Thymus (tissue), 11 donors: ENCODE measurements around the gene ADD1. TPM values are rescaled to one million over a fixed set of nuclear protein-coding genes. Genes with fewer than 3 reads are reported as not detected.

Source experiments
- DNase-seq, 9 donors: peaks; one replicate each; pipeline ENCODE4 v3.0.0-alpha.2; 2013; ENCODE audit warnings: low spot score in 9 of 9, low read depth in 6 of 9, missing footprints in 1 of 9
- H3K27ac ChIP-seq, 2 donors: one replicate each; pipeline ENCODE4 v1.5.1; 2013; ENCODE audit warnings: control low read depth in 1 of 2, low read depth in 1 of 2, low read length in 1 of 2, mild to moderate bottlenecking in 1 of 2, moderate library complexity in 1 of 2
- H3K27me3 ChIP-seq, 2 donors: one replicate each; pipeline ENCODE4 v1.5.1; 2013; ENCODE audit warnings: low read length in 1 of 2; ENCODE audit not compliant: control insufficient read depth in 2 of 2, insufficient read depth in 1 of 2
- H3K36me3 ChIP-seq, 2 donors: one replicate each; pipeline ENCODE4 v1.5.1; 2013; ENCODE audit warnings: low read length in 1 of 2, mild to moderate bottlenecking in 1 of 2, moderate library complexity in 1 of 2; ENCODE audit not compliant: control insufficient read depth in 2 of 2, insufficient read depth in 2 of 2
- H3K4me1 ChIP-seq, 2 donors: one replicate each; pipeline ENCODE4 v1.5.1; 2013; ENCODE audit warnings: low read length in 2 of 2; ENCODE audit not compliant: control insufficient read depth in 2 of 2, insufficient read depth in 2 of 2
- H3K4me3 ChIP-seq, 2 donors: one replicate each; pipeline ENCODE4 v1.5.1; 2013; ENCODE audit warnings: low read length in 2 of 2, control low read depth in 1 of 2, mild to moderate bottlenecking in 1 of 2
- H3K9me3 ChIP-seq, 2 donors: one replicate each; pipeline ENCODE4 v1.5.1; 2013; ENCODE audit warnings: low read length in 1 of 2, mild to moderate bottlenecking in 1 of 2; ENCODE audit not compliant: control insufficient read depth in 2 of 2, insufficient read depth in 1 of 2
- WGBS: extraction: QIAGEN DNeasy Blood & Tissue Kit; methylation state at CpG from one replicate; pipeline ENCODE4 v1.1.7; 2013; 5-methylcytosine and 5-hydroxymethylcytosine counted together
- polyA plus RNA-seq: library from polyadenylated mRNA; stranded (reverse); fragments of 200-250 nt; gene quantifications from one replicate; pipeline ENCODE4 v1.2.3, GENCODE V29; 2013
- total RNA-seq: library from RNA; stranded (reverse); fragments of 120-200 nt; gene quantifications from one replicate; pipeline ENCODE4 v1.2.4, GENCODE V29; 2013
- donor health status: healthy.

The ADD1 gene
- total and polyA plus RNA-seq, 2 donors, result 103 to 247 TPM

DNA sequence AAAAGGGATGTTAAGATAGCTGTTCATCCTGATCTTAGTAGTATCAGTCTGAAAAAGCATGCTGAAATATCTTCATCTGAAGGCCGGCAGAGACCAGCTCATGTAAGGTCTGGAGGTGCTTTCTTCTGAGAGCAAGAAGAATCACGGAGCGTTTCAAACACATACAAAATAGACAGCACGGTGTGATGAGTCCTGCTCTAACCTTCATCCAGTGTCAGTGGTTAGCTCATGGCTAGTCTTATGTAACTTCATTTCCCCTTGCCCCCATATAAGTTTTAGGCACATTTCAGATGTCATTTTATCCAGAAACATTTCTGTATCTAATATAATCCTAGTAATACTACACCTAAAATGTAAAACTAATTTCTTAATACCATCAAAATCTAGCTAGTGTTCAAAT is 27.8 kb downstream of the ADD1 start:
- DNase-seq, result no peak
- Histone ChIP-seq H3K9me3 (no peaks in the 10 kb centered on the region), H3K4me1 (peaks cover 2 to 20% of the 10 kb centered on the region in 2 donors), H3K27ac (no peak overlapping the region), H3K27me3 (no peaks in the 10 kb centered on the region), H3K4me3 (no peak overlapping the region), H3K36me3 (peaks cover 15 to 16% of the 10 kb centered on the region in 2 donors)
- 89% methylated on average over 4 of the region's 4 CpGs for WGBS

DNA sequence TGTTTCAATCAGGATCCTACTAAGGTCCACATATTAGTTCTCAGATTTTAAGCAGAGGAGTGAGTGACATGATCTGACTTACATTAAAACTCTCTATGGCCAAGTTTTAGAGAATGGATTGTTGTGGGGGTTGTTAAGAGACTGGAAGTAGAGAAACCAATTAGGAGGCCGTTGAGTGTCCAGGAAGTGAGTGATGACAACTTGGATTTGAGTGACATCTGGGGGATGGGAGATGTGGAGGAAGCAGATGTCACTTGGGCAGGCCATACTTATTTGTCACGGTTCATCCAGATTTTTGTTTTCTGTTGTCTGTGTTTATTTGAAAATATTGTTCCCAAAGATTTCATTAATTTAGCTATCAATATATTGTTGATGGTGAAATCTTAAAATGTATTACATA is 28.3 kb downstream of the ADD1 start:
- Histone ChIP-seq H3K9me3 (no peaks in the 10 kb centered on the region), H3K27me3 (no peaks in the 10 kb centered on the region), H3K4me3 (no peak overlapping the region), H3K4me1 (peaks cover 2 to 19% of the 10 kb centered on the region in 2 donors), H3K36me3 (peaks cover 17% of the 10 kb centered on the region in 2 donors), H3K27ac (no peak overlapping the region)
- DNase-seq, result peak in 1 of 9 donors; percentile 37
- WGBS, result 12% methylated on average over 2 of the region's 2 CpGs

- Histone ChIP-seq H3K36me3 (peaks cover 18 to 22% of the 10 kb centered on the region in 2 donors), H3K9me3 (no peaks in the 10 kb centered on the region), H3K27me3 (no peaks in the 10 kb centered on the region), H3K4me3 (no peak overlapping the region), H3K4me1 (peaks cover 2 to 6% of the 10 kb centered on the region in 2 donors), H3K27ac (no peak overlapping the region)
- WGBS, result 100% methylated on average over 1 of the region's 1 CpG
- DNase-seq, result no peak
These were observed 29.7 kb downstream of the ADD1 start for GRCh38 chr4:2873329-2873728.

DNA sequence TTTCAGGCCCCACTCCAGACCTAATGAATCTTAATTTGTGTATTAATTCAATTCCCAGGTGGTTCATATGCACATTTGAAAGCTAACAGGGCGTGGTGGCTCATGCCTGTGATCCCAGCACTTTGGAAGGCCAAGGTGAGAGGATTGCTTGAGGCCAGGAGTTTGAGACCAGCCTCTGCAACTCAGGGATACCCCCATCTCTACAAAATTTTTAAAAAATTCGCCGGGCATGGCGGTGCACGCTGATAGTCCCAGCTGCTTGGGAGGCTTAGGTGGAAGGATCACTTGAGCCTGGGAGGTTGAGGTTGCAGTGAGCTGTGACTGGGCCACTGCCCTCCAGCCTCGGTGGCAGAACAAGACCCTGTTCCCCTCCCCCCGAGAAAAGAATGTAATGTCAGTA is 31.2 kb downstream of the ADD1 start:
- WGBS, result 97% methylated on average over 7 of the region's 7 CpGs

GRCh38 chr4:2875556-2875955 is 31.9 kb downstream of the ADD1 start:
- WGBS, result 98% methylated on average over 3 of the region's 3 CpGs
- peaks cover 33 to 36% of the 10 kb centered on the region in 2 donors for H3K36me3 ChIP-seq
- peaks cover 2% of the 10 kb centered on the region in 2 donors for H3K4me1 ChIP-seq
- H3K4me3 ChIP-seq, result no peak overlapping the region
- H3K27me3 ChIP-seq, result no peaks in the 10 kb centered on the region
- H3K27ac ChIP-seq, result no peak overlapping the region
- DNase-seq, result no peak
- no peaks in the 10 kb centered on the region for H3K9me3 ChIP-seq

More for the DNA sequence above, 31.2 kb downstream of the ADD1 start:
- no peak for DNase-seq
- Histone ChIP-seq H3K36me3 (peaks cover 31 to 33% of the 10 kb centered on the region in 2 donors), H3K27me3 (no peaks in the 10 kb centered on the region), H3K4me1 (peaks cover 2% of the 10 kb centered on the region in 2 donors), H3K4me3 (no peak overlapping the region), H3K9me3 (no peaks in the 10 kb centered on the region), H3K27ac (no peak overlapping the region)

DNA sequence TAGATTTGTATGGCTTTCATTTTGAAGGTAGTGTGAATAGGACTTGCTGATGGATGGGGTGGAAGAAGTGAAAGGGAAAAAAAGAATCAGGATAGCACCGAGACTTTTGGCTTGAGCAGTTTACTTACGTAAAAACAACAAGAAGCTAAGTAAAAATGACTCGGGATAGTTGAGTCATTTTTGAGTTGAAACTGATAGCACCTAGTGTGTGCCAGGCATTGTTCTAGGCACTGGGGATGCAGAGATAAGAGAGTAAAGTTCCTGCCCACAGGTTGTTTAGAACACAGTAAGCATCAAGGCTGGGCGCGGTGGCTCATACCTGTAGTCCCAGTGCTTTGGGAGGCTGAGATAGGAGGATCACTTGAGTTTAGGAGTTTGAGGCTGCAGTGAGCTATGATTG is 34.7 kb downstream of the ADD1 start:
- Histone ChIP-seq H3K4me1 (no peaks in the 10 kb centered on the region), H3K36me3 (peaks cover 44 to 48% of the 10 kb centered on the region in 2 donors), H3K9me3 (no peaks in the 10 kb centered on the region), H3K27ac (no peak overlapping the region), H3K4me3 (no peak overlapping the region), H3K27me3 (no peaks in the 10 kb centered on the region)
- 98% methylated on average over 5 of the region's 5 CpGs for WGBS
- DNase-seq, result no peak

GRCh38 chr4:2879026-2879425 is 35.4 kb downstream of the ADD1 start:
- Histone ChIP-seq H3K4me3 (no peak overlapping the region), H3K27ac (no peak overlapping the region), H3K4me1 (no peaks in the 10 kb centered on the region), H3K36me3 (peaks cover 49 to 50% of the 10 kb centered on the region in 2 donors), H3K27me3 (no peaks in the 10 kb centered on the region), H3K9me3 (no peaks in the 10 kb centered on the region)
- DNase-seq, result no peak
- WGBS, result 95% methylated on average over 5 of the region's 5 CpGs

GRCh38 chr4:2881431-2881830 is 37.8 kb downstream of the ADD1 start:
- Histone ChIP-seq H3K27ac (no peak overlapping the region), H3K4me3 (no peak overlapping the region), H3K36me3 (peaks cover 56 to 62% of the 10 kb centered on the region in 2 donors), H3K27me3 (no peaks in the 10 kb centered on the region), H3K9me3 (no peaks in the 10 kb centered on the region), H3K4me1 (no peaks in the 10 kb centered on the region)
- no peak for DNase-seq
- 96% methylated on average over 3 of the region's 3 CpGs for WGBS

- WGBS, result 97% methylated on average over 1 of the region's 1 CpG
- no peak for DNase-seq
- Histone ChIP-seq H3K36me3 (peaks cover 58 to 64% of the 10 kb centered on the region in 2 donors), H3K4me3 (no peak overlapping the region), H3K4me1 (no peaks in the 10 kb centered on the region), H3K27ac (no peak overlapping the region), H3K27me3 (no peaks in the 10 kb centered on the region), H3K9me3 (no peaks in the 10 kb centered on the region)
These were observed 38.7 kb downstream of the ADD1 start for GRCh38 chr4:2882341-2882740.

- no peaks in the 10 kb centered on the region for H3K27me3 ChIP-seq
- 98% methylated on average over 9 of the region's 9 CpGs for WGBS
- H3K4me3 ChIP-seq, result no peak overlapping the region
- H3K4me1 ChIP-seq, result no peaks in the 10 kb centered on the region
- no peak for DNase-seq
- no peak overlapping the region for H3K27ac ChIP-seq
- peaks cover 42 to 48% of the 10 kb centered on the region in 2 donors for H3K36me3 ChIP-seq
- no peaks in the 10 kb centered on the region for H3K9me3 ChIP-seq
These were observed 42.5 kb downstream of the ADD1 start for GRCh38 chr4:2886161-2886560.
